Measurements from ENCODE around the gene MPRIP.

DNA sequence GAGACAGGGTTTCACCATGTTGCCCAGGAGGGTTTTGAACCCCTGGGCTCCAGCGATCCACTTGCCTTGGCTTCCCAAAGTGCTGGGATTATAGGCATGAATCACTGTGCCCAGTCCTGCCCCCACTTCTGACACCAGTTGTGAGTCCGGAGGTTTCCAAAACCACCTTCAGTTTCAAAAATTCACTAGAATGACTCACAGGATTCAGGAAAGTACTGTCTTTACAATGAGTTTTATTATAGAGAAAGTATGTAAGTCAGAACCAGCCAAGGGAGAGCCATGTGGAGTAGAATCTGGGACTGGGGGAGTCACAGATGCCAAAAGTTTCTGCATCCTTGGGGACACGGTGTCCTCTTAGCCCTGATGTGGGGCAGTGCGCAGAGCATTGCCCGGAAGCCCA, 108.8 kb downstream of the MPRIP start:
- TF ChIP-seq POLR2A (IDR thresholded peaks at IDR 0.05), result no peak
- TF ChIP-seq, protein P1, sequence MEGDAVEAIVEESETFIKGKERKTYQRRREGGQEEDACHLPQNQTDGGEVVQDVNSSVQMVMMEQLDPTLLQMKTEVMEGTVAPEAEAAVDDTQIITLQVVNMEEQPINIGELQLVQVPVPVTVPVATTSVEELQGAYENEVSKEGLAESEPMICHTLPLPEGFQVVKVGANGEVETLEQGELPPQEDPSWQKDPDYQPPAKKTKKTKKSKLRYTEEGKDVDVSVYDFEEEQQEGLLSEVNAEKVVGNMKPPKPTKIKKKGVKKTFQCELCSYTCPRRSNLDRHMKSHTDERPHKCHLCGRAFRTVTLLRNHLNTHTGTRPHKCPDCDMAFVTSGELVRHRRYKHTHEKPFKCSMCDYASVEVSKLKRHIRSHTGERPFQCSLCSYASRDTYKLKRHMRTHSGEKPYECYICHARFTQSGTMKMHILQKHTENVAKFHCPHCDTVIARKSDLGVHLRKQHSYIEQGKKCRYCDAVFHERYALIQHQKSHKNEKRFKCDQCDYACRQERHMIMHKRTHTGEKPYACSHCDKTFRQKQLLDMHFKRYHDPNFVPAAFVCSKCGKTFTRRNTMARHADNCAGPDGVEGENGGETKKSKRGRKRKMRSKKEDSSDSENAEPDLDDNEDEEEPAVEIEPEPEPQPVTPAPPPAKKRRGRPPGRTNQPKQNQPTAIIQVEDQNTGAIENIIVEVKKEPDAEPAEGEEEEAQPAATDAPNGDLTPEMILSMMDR (IDR thresholded peaks at IDR 0.05), result no peak
